Measurements from ENCODE around the gene RAB11FIP2.

The RAB11FIP2 gene

DNA sequence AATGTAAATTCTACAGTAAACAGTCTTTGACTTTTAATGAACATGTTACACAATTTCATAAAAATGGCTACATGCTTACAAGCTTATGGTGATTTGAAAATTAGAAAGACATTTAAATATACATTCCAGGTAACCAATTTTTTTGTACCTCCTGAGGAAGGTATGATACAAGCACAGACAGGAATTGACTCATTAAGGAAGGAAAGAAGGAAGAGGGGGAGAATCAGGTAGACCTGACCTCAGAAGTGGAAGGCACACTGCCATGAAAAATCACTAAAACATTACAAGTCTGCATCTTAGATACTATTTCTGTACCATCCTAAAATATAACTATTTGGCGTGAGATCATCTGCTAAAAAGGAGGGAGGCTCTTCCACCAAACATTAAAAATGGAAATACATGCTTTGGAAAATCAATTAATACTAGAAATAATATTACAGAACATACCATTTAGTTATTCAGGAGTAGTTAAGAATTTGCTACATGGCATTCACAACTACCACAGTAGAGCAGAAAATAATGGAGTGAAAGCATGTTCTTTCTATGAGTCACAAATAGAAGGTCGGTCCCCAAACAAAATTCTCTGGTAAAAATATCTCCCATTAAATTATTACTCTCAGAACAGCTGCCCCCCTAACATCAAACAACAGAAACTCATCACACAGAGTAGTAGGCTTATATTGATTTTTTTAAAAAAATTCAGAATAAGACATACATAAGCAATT is 15.2 kb downstream of the RAB11FIP2 start:
- H3K4me2 ChIP-seq (ENCODE audit: low read length), result no peak overlapping the region
- H3K27ac ChIP-seq, result no peak overlapping the region
- TF ChIP-seq CTCF (IDR thresholded peaks at IDR 0.05), result no peak
- no peak overlapping the region for H3K4me3 ChIP-seq (ENCODE audit: low read depth, low read length)
- H3K9me3 ChIP-seq (ENCODE audit: control insufficient read depth, low read length), result no peaks in the 10 kb centered on the region
- H3K4me1 ChIP-seq, result no peaks in the 10 kb centered on the region
- H3K79me2 ChIP-seq, result no peaks in the 10 kb centered on the region
- H3K36me3 ChIP-seq (ENCODE audit: control insufficient read depth, insufficient read depth, low read length), result no peaks in the 10 kb centered on the region
- no peak overlapping the region for H2AFZ ChIP-seq
- no peak overlapping the region for H3K9ac ChIP-seq
- no peaks in the 10 kb centered on the region for H3K27me3 ChIP-seq (ENCODE audit: control insufficient read depth, insufficient read depth, low read length)

- Histone ChIP-seq H3K79me2 (no peaks in the 10 kb centered on the region), H2AFZ (no peak overlapping the region), H3K9me3 (ENCODE audit: control insufficient read depth, low read length) (no peaks in the 10 kb centered on the region), H3K36me3 (ENCODE audit: control insufficient read depth, insufficient read depth, low read length) (no peaks in the 10 kb centered on the region), H3K4me3 (ENCODE audit: low read depth, low read length) (no peak overlapping the region), H3K4me1 (no peaks in the 10 kb centered on the region), H3K9ac (no peak overlapping the region), H3K27me3 (ENCODE audit: control insufficient read depth, insufficient read depth, low read length) (no peaks in the 10 kb centered on the region), H3K4me2 (ENCODE audit: low read length) (no peak overlapping the region), H3K27ac (no peak overlapping the region)
- TF ChIP-seq CTCF (IDR thresholded peaks at IDR 0.05), result no peak
Observed at GRCh38 chr10:118028619-118029018, 18.1 kb downstream of the RAB11FIP2 start.

GRCh38 chr10:118027397-118027796 is 19.3 kb downstream of the RAB11FIP2 start:
- Histone ChIP-seq H3K9me3 (ENCODE audit: control insufficient read depth, low read length) (no peaks in the 10 kb centered on the region), H3K27ac (no peak overlapping the region), H3K4me2 (ENCODE audit: low read length) (no peak overlapping the region), H3K27me3 (ENCODE audit: control insufficient read depth, insufficient read depth, low read length) (no peaks in the 10 kb centered on the region), H3K9ac (no peak overlapping the region), H3K4me1 (no peaks in the 10 kb centered on the region), H3K36me3 (ENCODE audit: control insufficient read depth, insufficient read depth, low read length) (no peaks in the 10 kb centered on the region), H2AFZ (no peak overlapping the region), H3K79me2 (no peaks in the 10 kb centered on the region), H3K4me3 (ENCODE audit: low read depth, low read length) (no peak overlapping the region)
- no peak for TF ChIP-seq CTCF (IDR thresholded peaks at IDR 0.05)

GRCh38 chr10:118026936-118027335 is 19.8 kb downstream of the RAB11FIP2 start:
- Histone ChIP-seq H3K4me1 (no peaks in the 10 kb centered on the region), H3K4me3 (ENCODE audit: low read depth, low read length) (no peak overlapping the region), H3K9ac (no peak overlapping the region), H3K79me2 (no peaks in the 10 kb centered on the region), H2AFZ (no peak overlapping the region), H3K27me3 (ENCODE audit: control insufficient read depth, insufficient read depth, low read length) (no peaks in the 10 kb centered on the region), H3K27ac (no peak overlapping the region), H3K9me3 (ENCODE audit: control insufficient read depth, low read length) (no peaks in the 10 kb centered on the region), H3K36me3 (ENCODE audit: control insufficient read depth, insufficient read depth, low read length) (no peaks in the 10 kb centered on the region), H3K4me2 (ENCODE audit: low read length) (no peak overlapping the region)
- no peak for TF ChIP-seq CTCF (IDR thresholded peaks at IDR 0.05)

- H3K27ac ChIP-seq, result no peak overlapping the region
- no peak overlapping the region for H2AFZ ChIP-seq
- H3K4me2 ChIP-seq (ENCODE audit: low read length), result no peak overlapping the region
- H3K36me3 ChIP-seq (ENCODE audit: control insufficient read depth, insufficient read depth, low read length), result no peaks in the 10 kb centered on the region
- no peaks in the 10 kb centered on the region for H3K4me1 ChIP-seq
- no peaks in the 10 kb centered on the region for H3K79me2 ChIP-seq
- no peaks in the 10 kb centered on the region for H3K27me3 ChIP-seq (ENCODE audit: control insufficient read depth, insufficient read depth, low read length)
- H3K4me3 ChIP-seq (ENCODE audit: low read depth, low read length), result no peak overlapping the region
- no peak for TF ChIP-seq CTCF (IDR thresholded peaks at IDR 0.05)
- no peaks in the 10 kb centered on the region for H3K9me3 ChIP-seq (ENCODE audit: control insufficient read depth, low read length)
- no peak overlapping the region for H3K9ac ChIP-seq
Observed at GRCh38 chr10:118020365-118020764, 26.4 kb downstream of the RAB11FIP2 start.

Measured in parathyroid adenoma (tissue), 2 donors.